ENCODE measurements around the gene SYNM.

SYNM gene

DNA sequence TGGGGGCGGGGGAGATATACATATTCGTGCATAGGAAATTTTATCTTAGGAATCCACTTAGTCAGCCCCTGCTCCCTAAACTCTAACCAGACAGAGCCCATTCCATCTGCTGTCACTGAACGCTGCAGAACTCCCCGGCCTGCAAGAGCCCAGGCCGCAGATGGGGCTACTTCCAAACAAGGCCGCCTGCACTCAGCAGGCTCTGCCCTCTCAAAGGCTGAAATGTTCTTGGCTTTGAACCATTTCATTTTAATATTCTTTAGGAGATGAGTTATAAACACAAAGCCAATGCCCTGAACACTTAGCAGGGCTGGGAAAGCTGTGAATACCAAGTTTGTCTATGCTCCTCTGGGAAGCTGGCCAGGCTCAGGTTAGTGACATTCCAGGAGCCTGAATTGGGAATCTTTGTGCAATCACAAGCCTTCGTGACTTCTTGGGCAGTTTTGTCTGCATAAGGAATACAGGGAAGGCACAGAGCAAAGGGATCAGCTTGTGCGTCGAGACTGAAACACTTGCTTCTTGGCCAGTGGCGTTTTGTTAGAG is 65.0 kb downstream of the SYNM start:
- no peak for DNase-seq
- Histone ChIP-seq H3K9me3 (ENCODE audit: severe bottlenecking) (no peaks in the 10 kb centered on the region), H3K27ac (peak overlapping the region; percentile 14; the same call in 1 of the 2 replicates), H3K27me3 (ENCODE audit: insufficient read depth, low read depth, severe bottlenecking) (no peaks in the 10 kb centered on the region), H3K36me3 (no peaks in the 10 kb centered on the region), H3K4me3 (ENCODE audit: low read depth, low read length) (no peak overlapping the region)
- TF ChIP-seq, protein P1, sequence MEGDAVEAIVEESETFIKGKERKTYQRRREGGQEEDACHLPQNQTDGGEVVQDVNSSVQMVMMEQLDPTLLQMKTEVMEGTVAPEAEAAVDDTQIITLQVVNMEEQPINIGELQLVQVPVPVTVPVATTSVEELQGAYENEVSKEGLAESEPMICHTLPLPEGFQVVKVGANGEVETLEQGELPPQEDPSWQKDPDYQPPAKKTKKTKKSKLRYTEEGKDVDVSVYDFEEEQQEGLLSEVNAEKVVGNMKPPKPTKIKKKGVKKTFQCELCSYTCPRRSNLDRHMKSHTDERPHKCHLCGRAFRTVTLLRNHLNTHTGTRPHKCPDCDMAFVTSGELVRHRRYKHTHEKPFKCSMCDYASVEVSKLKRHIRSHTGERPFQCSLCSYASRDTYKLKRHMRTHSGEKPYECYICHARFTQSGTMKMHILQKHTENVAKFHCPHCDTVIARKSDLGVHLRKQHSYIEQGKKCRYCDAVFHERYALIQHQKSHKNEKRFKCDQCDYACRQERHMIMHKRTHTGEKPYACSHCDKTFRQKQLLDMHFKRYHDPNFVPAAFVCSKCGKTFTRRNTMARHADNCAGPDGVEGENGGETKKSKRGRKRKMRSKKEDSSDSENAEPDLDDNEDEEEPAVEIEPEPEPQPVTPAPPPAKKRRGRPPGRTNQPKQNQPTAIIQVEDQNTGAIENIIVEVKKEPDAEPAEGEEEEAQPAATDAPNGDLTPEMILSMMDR (IDR thresholded peaks at IDR 0.05; ENCODE audit: low read depth, low read length): no peak

GRCh38 chr15:99170476-99171065 is 65.7 kb downstream of the SYNM start:
- Histone ChIP-seq H3K27me3 (ENCODE audit: insufficient read depth, low read depth, severe bottlenecking) (no peaks in the 10 kb centered on the region), H3K4me3 (ENCODE audit: low read depth, low read length) (no peak overlapping the region), H3K27ac (no peak overlapping the region), H3K9me3 (ENCODE audit: severe bottlenecking) (no peaks in the 10 kb centered on the region), H3K36me3 (no peaks in the 10 kb centered on the region)
- peak; percentile 32 for DNase-seq
- TF ChIP-seq, protein P1 (IDR thresholded peaks at IDR 0.05; ENCODE audit: low read depth, low read length): peak; percentile 22; the same call in 1 of the 2 replicates

DNA sequence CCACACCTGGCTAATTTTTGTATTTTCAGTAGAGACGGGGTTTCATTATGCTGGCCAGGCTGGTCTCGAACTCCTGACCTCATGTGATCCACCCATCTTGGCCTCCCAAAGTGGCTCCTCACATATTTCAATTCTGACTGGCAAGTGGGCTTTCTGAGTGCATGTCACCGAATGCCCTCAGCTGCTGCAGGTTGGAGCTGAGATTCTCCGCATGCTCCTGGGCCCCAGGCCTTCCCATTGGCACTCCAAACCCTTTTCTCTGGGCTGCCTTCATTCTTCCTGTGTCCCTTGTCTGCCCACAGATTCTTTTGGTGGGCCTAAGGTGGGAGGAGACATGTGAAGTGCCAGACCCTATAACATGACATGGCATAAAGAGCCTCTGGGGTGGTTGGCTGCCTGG is 67.3 kb downstream of the SYNM start:
- Histone ChIP-seq H3K36me3 (no peaks in the 10 kb centered on the region), H3K4me3 (ENCODE audit: low read depth, low read length) (no peak overlapping the region), H3K9me3 (ENCODE audit: severe bottlenecking) (no peaks in the 10 kb centered on the region), H3K27me3 (ENCODE audit: insufficient read depth, low read depth, severe bottlenecking) (no peaks in the 10 kb centered on the region), H3K27ac (no peak overlapping the region)
- TF ChIP-seq, protein P1 (IDR thresholded peaks at IDR 0.05; ENCODE audit: low read depth, low read length): no peak
- DNase-seq: no peak

DNA sequence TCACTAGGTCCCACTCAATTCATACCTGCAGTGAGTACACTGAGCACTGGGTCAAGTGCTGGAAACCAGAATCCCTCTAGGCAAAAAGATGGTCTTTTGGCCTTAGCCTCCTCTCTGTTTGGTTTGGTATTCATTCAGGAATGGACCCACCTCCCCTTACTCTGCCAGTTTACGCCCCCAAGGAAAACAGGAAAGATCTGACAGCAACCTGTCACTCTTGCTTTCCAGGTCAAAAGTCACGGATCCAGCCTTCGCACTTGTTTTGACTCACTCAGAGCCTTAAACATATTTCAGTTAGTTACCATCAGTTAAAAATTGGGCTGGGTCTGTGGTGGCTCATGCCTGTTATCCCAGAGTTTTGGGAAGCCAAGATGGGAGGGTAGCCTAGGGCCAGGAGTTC is 68.1 kb downstream of the SYNM start:
- H3K4me3 ChIP-seq (ENCODE audit: low read depth, low read length): no peak overlapping the region
- TF ChIP-seq, protein P1 (IDR thresholded peaks at IDR 0.05; ENCODE audit: low read depth, low read length): no peak
- DNase-seq: no peak

DNA sequence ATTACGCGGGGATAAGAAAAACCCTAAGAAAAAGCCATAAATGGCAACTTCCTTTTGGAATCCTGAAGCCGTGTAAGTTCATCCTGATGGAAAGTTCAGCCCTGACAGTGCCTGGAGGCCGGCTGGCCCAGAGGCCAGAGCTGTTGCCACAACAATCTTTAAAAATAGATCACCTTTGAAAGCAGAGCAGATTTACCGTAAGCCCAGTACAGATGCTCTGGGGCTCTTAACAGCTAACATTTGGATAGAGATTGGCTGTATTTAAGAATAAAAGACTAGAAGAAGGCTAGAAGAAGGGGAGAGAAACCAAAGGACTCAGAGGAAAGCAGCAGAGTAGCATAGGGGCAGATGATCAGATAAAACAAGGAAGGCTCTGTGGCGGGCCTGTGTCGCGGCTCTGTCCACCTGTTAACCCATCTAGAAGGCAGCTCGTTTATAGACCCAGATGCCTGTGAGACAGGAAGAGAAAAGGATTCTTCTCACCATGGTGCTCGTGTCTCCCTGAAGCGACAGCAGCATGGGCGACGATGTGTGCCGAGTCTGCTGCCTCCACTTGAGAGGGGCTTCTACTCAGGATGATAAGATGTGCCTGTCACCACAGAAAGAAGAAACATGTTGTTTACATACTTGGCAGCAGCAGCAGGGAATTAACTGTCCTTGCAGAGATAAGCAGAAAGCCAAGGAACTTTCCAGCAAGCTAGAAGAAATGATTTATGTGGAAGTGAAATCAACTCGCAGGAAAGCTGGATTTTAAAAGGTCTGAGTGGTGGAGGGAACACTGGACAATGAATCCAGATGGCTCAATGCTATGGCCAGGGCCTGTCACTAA is 69.9 kb downstream of the SYNM start:
- DNase-seq: peak; percentile 36
- H3K27me3 ChIP-seq (ENCODE audit: insufficient read depth, low read depth, severe bottlenecking): no peaks in the 10 kb centered on the region
- no peaks in the 10 kb centered on the region for H3K9me3 ChIP-seq (ENCODE audit: severe bottlenecking)
- no peaks in the 10 kb centered on the region for H3K36me3 ChIP-seq
- TF ChIP-seq, protein P1 (IDR thresholded peaks at IDR 0.05; ENCODE audit: low read depth, low read length): no peak
- peak overlapping the region; percentile 9; the same call in 1 of the 2 replicates for H3K4me3 ChIP-seq (ENCODE audit: low read depth, low read length)
- H3K27ac ChIP-seq: peak overlapping the region; percentile 79

More for the DNA sequence above, 68.1 kb downstream of the SYNM start:
- no peaks in the 10 kb centered on the region for H3K27me3 ChIP-seq (ENCODE audit: insufficient read depth, low read depth, severe bottlenecking)
- no peaks in the 10 kb centered on the region for H3K36me3 ChIP-seq
- H3K27ac ChIP-seq: no peak overlapping the region
- no peaks in the 10 kb centered on the region for H3K9me3 ChIP-seq (ENCODE audit: severe bottlenecking)

Data from WERI-Rb-1 (cell line).